Measurements from ENCODE around the gene STAP1. TPM values are rescaled to one million over a fixed set of nuclear protein-coding genes. Genes with fewer than 3 reads are reported as not detected.

STAP1 gene
- total and polyA plus RNA-seq, 2 of the 8 experiments (the other 6 are each of a cell fraction or from before 2014, with no cell fraction given) = not detected

DNA sequence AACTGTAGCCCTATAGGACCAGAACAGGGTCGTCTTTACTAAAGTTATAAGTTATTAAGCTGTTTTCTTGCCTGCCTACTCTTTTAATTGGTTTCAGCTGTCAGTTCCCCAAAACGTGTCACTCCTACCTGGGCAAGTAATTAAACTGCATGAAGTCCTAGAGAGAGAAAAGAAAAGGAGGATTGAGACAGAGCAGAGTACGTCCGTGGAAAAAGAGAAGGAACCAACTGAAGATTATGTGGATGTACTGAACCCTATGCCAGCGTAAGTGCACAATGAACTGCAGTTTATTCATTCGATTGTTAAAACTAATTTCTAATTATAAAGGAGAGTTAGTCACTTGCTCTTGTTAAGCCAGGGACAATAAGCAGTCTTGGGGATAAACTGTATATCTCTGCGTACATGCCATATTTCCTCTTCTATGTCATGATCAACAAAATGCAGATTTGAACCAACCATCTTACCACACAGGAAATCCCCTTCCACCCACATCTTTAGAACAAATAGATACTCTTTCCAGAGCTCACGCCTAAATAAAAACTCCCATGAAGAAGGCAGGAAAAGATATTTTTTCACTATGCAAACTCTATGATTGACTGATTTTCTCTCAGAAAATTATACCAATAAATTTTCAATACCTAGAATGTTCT is 22.8 kb downstream of the STAP1 start (continued):
- TF ChIP-seq, protein P1, sequence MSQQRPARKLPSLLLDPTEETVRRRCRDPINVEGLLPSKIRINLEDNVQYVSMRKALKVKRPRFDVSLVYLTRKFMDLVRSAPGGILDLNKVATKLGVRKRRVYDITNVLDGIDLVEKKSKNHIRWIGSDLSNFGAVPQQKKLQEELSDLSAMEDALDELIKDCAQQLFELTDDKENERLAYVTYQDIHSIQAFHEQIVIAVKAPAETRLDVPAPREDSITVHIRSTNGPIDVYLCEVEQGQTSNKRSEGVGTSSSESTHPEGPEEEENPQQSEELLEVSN (IDR thresholded peaks at IDR 0.05) = no peak
- no peak for TF ChIP-seq KDM5A (IDR thresholded peaks at IDR 0.05; ENCODE audit: low read length)

All from H1 (cell line).